H9 (cell line): Measurements from ENCODE around the gene DOCK9. TPM values are rescaled to one million over a fixed set of nuclear protein-coding genes. Genes with fewer than 3 reads are reported as not detected.

ENCODE experiments used
- DNase-seq: peaks from one replicate; pipeline ENCODE4 v3.0.0-alpha.2; 2017
- H2AFZ ChIP-seq: one replicate; pipeline ENCODE4 v1.6.1; 2013; ENCODE audit warnings: mild to moderate bottlenecking, low read length, control low read depth, moderate library complexity
- H2AK5ac ChIP-seq: 2 replicates; pipeline ENCODE4 v1.6.1; 2013; ENCODE audit warnings: low read length, control low read depth, mixed read lengths; ENCODE audit not compliant: insufficient read length
- H2BK120ac ChIP-seq: one replicate; pipeline ENCODE4 v1.6.1; 2013; ENCODE audit warnings: low read depth, mild to moderate bottlenecking, low read length, control low read depth, inconsistent platforms; ENCODE audit not compliant: poor library complexity, severe bottlenecking
- H2BK12ac ChIP-seq: 2 replicates; pipeline ENCODE4 v1.6.1; 2013; ENCODE audit warnings: low read length, control low read depth, mixed read lengths, low read depth; ENCODE audit not compliant: insufficient read length
- H2BK15ac ChIP-seq: 2 replicates; pipeline ENCODE4 v1.6.1; 2013; ENCODE audit warnings: low read depth, low read length, control low read depth
- H2BK20ac ChIP-seq: one replicate; pipeline ENCODE4 v1.6.1; 2013; ENCODE audit warnings: low read depth, mild to moderate bottlenecking, low read length, control low read depth, inconsistent platforms; ENCODE audit not compliant: poor library complexity, severe bottlenecking
- H2BK5ac ChIP-seq: 2 replicates; pipeline ENCODE4 v1.6.1; 2013; ENCODE audit warnings: low read length, control low read depth, mixed read lengths; ENCODE audit not compliant: insufficient read length
- H3K14ac ChIP-seq: 2 replicates; pipeline ENCODE4 v1.6.1; 2013; ENCODE audit warnings: low read length, control low read depth; ENCODE audit not compliant: insufficient read depth
- H3K18ac ChIP-seq: 2 replicates; pipeline ENCODE4 v1.6.1; 2013; ENCODE audit warnings: low read depth, mild to moderate bottlenecking, mixed read lengths, low read length, control low read depth; ENCODE audit not compliant: insufficient read length
- H3K23ac ChIP-seq: 2 replicates; pipeline ENCODE4 v1.6.1; 2013; ENCODE audit warnings: low read length, control low read depth, mixed read lengths, low read depth; ENCODE audit not compliant: insufficient read length
- H3K23me2 ChIP-seq: 2 replicates; pipeline ENCODE4 v1.6.1; 2013; ENCODE audit warnings: low read depth, mild to moderate bottlenecking, mixed read lengths, low read length, control low read depth; ENCODE audit not compliant: insufficient read length, poor library complexity, severe bottlenecking
- H3K27ac ChIP-seq: 2 replicates; pipeline ENCODE4 v1.5.1; 2013; ENCODE audit warnings: low read length, control low read depth, mixed read lengths, low read depth; ENCODE audit not compliant: insufficient read length
- H3K27me3 ChIP-seq: 2 replicates; pipeline ENCODE4 v1.6.1; 2013; ENCODE audit warnings: low read length, control low read depth, inconsistent platforms; ENCODE audit not compliant: insufficient read depth
- H3K4ac ChIP-seq: 2 replicates; pipeline ENCODE4 v1.6.1; 2013; ENCODE audit warnings: low read depth, mild to moderate bottlenecking, control low read depth, inconsistent platforms, low read length, moderate library complexity
- H3K4me1 ChIP-seq: 2 replicates; pipeline ENCODE4 v1.6.1; 2013; ENCODE audit warnings: low read length, control low read depth, inconsistent platforms; ENCODE audit not compliant: insufficient read depth
- H3K4me2 ChIP-seq: 2 replicates; pipeline ENCODE4 v1.6.1; 2013; ENCODE audit warnings: low read length, control low read depth, mixed read lengths; ENCODE audit not compliant: insufficient read length, insufficient read depth
- H3K56ac ChIP-seq: 2 replicates; pipeline ENCODE4 v1.6.1; 2013; ENCODE audit warnings: low read depth, mild to moderate bottlenecking, mixed read lengths, low read length, control low read depth; ENCODE audit not compliant: insufficient read length
- H3K79me1 ChIP-seq: 2 replicates; pipeline ENCODE4 v1.6.1; 2013; ENCODE audit warnings: low read depth, mild to moderate bottlenecking, moderate library complexity, low read length, control low read depth, inconsistent platforms; ENCODE audit not compliant: insufficient read depth, poor library complexity, severe bottlenecking
- H3K79me2 ChIP-seq: 2 replicates; pipeline ENCODE4 v1.6.1; 2013; ENCODE audit warnings: low read length, control low read depth, inconsistent platforms; ENCODE audit not compliant: insufficient read depth
- H3K9ac ChIP-seq: 2 replicates; pipeline ENCODE4 v1.6.1; 2013; ENCODE audit warnings: low read length, control low read depth, mixed read lengths; ENCODE audit not compliant: insufficient read length; ENCODE audit errors: extremely low read depth
- H3K9me3 ChIP-seq: one replicate; pipeline ENCODE4 v1.6.1; 2013; ENCODE audit warnings: low read depth, low read length, inconsistent platforms; ENCODE audit not compliant: control insufficient read depth
- H3T11ph ChIP-seq: one replicate; pipeline ENCODE4 v1.6.1; 2013; ENCODE audit warnings: mild to moderate bottlenecking, low read length, control low read depth, inconsistent platforms
- H4K20me1 ChIP-seq: one replicate; pipeline ENCODE4 v1.6.1; 2013; ENCODE audit not compliant: control insufficient read depth, insufficient read length, insufficient read depth
- H4K5ac ChIP-seq: 2 replicates; pipeline ENCODE4 v1.6.1; 2013; ENCODE audit warnings: low read depth, mild to moderate bottlenecking, mixed read lengths, low read length, control low read depth; ENCODE audit not compliant: insufficient read length
- H4K8ac ChIP-seq: replicated peaks from 2 replicates; pipeline ENCODE4 v1.6.1; 2013; ENCODE audit warnings: low read length, control low read depth, mixed read lengths, low read depth; ENCODE audit not compliant: insufficient read length
- H4K91ac ChIP-seq: 2 replicates; pipeline ENCODE4 v1.6.1; 2013; ENCODE audit warnings: low read depth, mild to moderate bottlenecking, moderate library complexity, mixed read lengths, low read length, control low read depth; ENCODE audit not compliant: insufficient read length
- H3K27ac Mint-ChIP-seq, 3 experiments: 2 replicates in 2 of 3; 3 replicates in 1 of 3; pipeline ENCODE4 v1.8.0; 2020 to 2021; ENCODE audit warnings: mixed read lengths in 3 of 3, mild to moderate bottlenecking in 1 of 3, moderate library complexity in 1 of 3
- H3K27me3 Mint-ChIP-seq: 2 replicates; pipeline ENCODE4 v1.8.0; 2021; ENCODE audit warnings: low read depth, mild to moderate bottlenecking, moderate library complexity, mixed read lengths
- H3K36me3 Mint-ChIP-seq, 3 experiments: 2 replicates in 2 of 3; 3 replicates in 1 of 3; pipeline ENCODE4 v1.8.0; 2020 to 2021; ENCODE audit warnings: low read depth in 3 of 3, mixed read lengths in 3 of 3; ENCODE audit not compliant: insufficient read depth in 1 of 3
- H3K4me1 Mint-ChIP-seq, 2 experiments: 2 replicates each; pipeline ENCODE4 v1.8.0; 2020; ENCODE audit warnings: mixed read lengths in 2 of 2
- H3K4me3 Mint-ChIP-seq, 2 experiments: 2 replicates in 1 of 2; 3 replicates in 1 of 2; pipeline ENCODE4 v1.8.0; 2020 to 2021; ENCODE audit warnings: mild to moderate bottlenecking in 2 of 2, mixed read lengths in 2 of 2, moderate library complexity in 1 of 2
- H3K9me3 Mint-ChIP-seq, 2 experiments: 2 replicates in 1 of 2; 3 replicates in 1 of 2; pipeline ENCODE4 v1.8.0; 2020; ENCODE audit warnings: mild to moderate bottlenecking in 2 of 2, mixed read lengths in 2 of 2, moderate library complexity in 1 of 2
- CTCF ChIP-seq: fragments of 200-600 bp; sonication (generic); conservative IDR thresholded peaks from 3 replicates; pipeline ENCODE4 v1.8.0; 2021; ENCODE audit warnings: antibody characterized with exemption, mild to moderate bottlenecking
- whole genome bisulfite sequencing: extraction: QIAGEN DNeasy Blood & Tissue Kit; methylation state at CpG from one replicate; pipeline ENCODE4 v1.1.7; 2013; ENCODE audit warnings: missing lambda C conversion rate, low lambda C conversion rate, mixed read lengths; ENCODE audit not compliant: insufficient read length; ENCODE audit errors: extremely low coverage; 5-methylcytosine and 5-hydroxymethylcytosine counted together
- total RNA-seq: library from RNA; stranded (reverse); gene quantifications from 2 replicates; pipeline ENCODE4 v1.2.1, GENCODE V29; 2021

The DOCK9 gene
- total RNA-seq, 1 experiment from 2014 or later = 23.0 TPM

- DNase-seq = no peak
- Histone ChIP-seq H3K9ac (no peak overlapping the region), H2BK15ac (no peak overlapping the region), H4K20me1 (peaks cover 3% of the 10 kb centered on the region), H3K4ac (no peak overlapping the region), H4K5ac (no peak overlapping the region), H3K18ac (no peak overlapping the region), H4K8ac (no peak overlapping the region), H4K91ac (no peak overlapping the region), H3K56ac (no peak overlapping the region), H2BK5ac (no peak overlapping the region), H3K79me1 (no peaks in the 10 kb centered on the region), H3K23ac (no peak overlapping the region), H3K23me2 (no peaks in the 10 kb centered on the region), H3T11ph (no peak overlapping the region), H3K27me3 (no peaks in the 10 kb centered on the region), H2AFZ (no peak overlapping the region), H3K9me3 (no peaks in the 10 kb centered on the region), H2BK12ac (no peak overlapping the region), H2BK120ac (no peak overlapping the region), H3K14ac (no peak overlapping the region), H2AK5ac (no peak overlapping the region), H3K27ac (no peak overlapping the region), H3K4me1 (peaks cover 11% of the 10 kb centered on the region), H3K79me2 (0 out of 2 replicates have a peak, but pooled peaks cover 1% of the 10 kb centered on the region), H3K4me2 (no peak overlapping the region), H2BK20ac (no peak overlapping the region)
- H3K36me3 Mint-ChIP-seq = peaks cover 0 to 2% (median 0%) of the 10 kb centered on the region in 3 experiments; a peak in 2 of 7 replicates
- H3K4me3 Mint-ChIP-seq = no peak overlapping the region
- H3K27me3 Mint-ChIP-seq = no peaks in the 10 kb centered on the region; the same call in none of the 2 replicates
- TF ChIP-seq CTCF = no peak
- H3K4me1 Mint-ChIP-seq = peaks cover 36 to 41% of the 10 kb centered on the region in 2 experiments
- H3K27ac Mint-ChIP-seq = peak overlapping the region in 1 of 3 experiments; percentile 55; a peak in 1 of 7 replicates
- no CpG with 5 or more reads among the region's 5 CpGs for WGBS
- no peaks in the 10 kb centered on the region for H3K9me3 Mint-ChIP-seq
Observed at GRCh38 chr13:98823442-98823841, 154.4 kb downstream of the DOCK9 start.
